ENCODE data around the gene DPM2.
A peak's percentile ranks its signal among the peaks of the same experiment; 100 is the strongest.

Gene DPM2

DNA sequence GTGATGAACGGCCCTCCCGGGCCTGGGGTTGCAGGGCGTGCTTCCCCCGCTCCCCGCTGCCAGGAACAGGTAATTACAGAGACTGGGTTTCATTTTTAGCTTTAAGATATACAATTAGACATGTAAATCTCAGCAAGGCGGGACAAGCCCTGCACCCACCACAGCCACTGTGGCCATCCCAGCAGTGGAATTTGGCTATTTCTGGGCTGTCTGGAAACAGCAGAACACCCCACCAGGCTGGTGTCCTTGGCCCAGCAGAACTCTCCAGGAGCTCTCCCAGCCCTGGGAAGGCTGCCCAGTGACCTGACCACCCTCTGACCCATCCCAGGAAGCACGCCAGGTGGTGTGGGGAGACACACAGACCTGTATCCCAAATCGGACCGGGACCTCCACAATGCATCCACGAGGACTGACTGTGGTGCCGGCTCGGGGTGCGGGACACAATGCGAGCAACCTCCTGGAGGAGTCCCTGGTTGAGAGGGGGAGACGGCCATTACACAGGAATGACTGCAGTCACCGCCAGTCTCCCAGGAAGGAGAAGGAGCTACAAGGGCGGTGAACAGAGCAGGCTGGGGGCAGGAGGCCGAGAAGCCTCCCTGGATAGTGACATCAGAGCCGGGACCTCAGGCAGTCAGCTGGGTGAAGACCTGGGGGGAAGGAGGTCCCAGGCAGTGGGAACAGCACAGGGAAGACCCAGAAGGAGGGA is 25.9 kb upstream of the DPM2 start:
- H3K27ac ChIP-seq (ENCODE audit: low read depth, low read length) = peak overlapping the region; percentile 1
- peaks cover 0 to 7% of the 10 kb centered on the region in 2 donors for H3K36me3 ChIP-seq (ENCODE audit: control insufficient read depth in 1 of 2, insufficient read depth in 2 of 2, low read length in 2 of 2)
- H3K27me3 ChIP-seq (ENCODE audit: control insufficient read depth in 1 of 2, insufficient read depth in 2 of 2, low read length in 2 of 2) = no peaks in the 10 kb centered on the region
- H3K9ac ChIP-seq (ENCODE audit: low read depth in 1 of 2, low read length in 2 of 2) = peak overlapping the region; percentile 38 to 40
- no peak overlapping the region for H3K4me3 ChIP-seq (ENCODE audit: low read depth in 1 of 2, low read length in 2 of 2)
- H3K9me3 ChIP-seq (ENCODE audit: control insufficient read depth in 1 of 2, low read length in 2 of 2) = no peaks in the 10 kb centered on the region
- H3K4me1 ChIP-seq (ENCODE audit: control insufficient read depth in 1 of 2, insufficient read depth in 2 of 2, low read length in 2 of 2) = peaks cover 77 to 80% of the 10 kb centered on the region in 2 donors

DNA sequence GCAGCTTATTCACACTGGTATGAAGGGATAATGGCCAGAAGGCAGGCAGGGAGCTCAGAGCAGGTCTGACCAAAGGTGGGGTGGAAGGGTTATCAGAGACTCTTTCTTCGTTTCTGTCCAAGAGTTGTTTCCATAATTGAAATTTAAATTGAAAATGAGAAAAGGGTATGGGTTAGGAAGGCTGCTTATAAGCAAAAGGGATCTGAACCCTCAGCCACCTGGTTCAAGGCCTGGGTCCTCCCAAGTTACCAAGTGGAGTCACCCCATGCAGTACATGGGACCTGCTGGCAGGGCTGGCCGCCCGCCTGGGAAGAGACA is 25.3 kb upstream of the DPM2 start:
- H3K36me3 ChIP-seq (ENCODE audit: control insufficient read depth in 1 of 2, insufficient read depth in 2 of 2, low read length in 2 of 2) = peaks cover 0 to 7% of the 10 kb centered on the region in 2 donors
- no peaks in the 10 kb centered on the region for H3K27me3 ChIP-seq (ENCODE audit: control insufficient read depth in 1 of 2, insufficient read depth in 2 of 2, low read length in 2 of 2)
- H3K9me3 ChIP-seq (ENCODE audit: control insufficient read depth in 1 of 2, low read length in 2 of 2) = no peaks in the 10 kb centered on the region
- no peak overlapping the region for H3K4me3 ChIP-seq (ENCODE audit: low read depth in 1 of 2, low read length in 2 of 2)
- peak overlapping the region in 1 of 2 donors; percentile 38 for H3K9ac ChIP-seq (ENCODE audit: low read depth in 1 of 2, low read length in 2 of 2)
- H3K4me1 ChIP-seq (ENCODE audit: control insufficient read depth in 1 of 2, insufficient read depth in 2 of 2, low read length in 2 of 2) = peaks cover 72 to 75% of the 10 kb centered on the region in 2 donors
- H3K27ac ChIP-seq (ENCODE audit: low read depth, low read length) = no peak overlapping the region

DNA sequence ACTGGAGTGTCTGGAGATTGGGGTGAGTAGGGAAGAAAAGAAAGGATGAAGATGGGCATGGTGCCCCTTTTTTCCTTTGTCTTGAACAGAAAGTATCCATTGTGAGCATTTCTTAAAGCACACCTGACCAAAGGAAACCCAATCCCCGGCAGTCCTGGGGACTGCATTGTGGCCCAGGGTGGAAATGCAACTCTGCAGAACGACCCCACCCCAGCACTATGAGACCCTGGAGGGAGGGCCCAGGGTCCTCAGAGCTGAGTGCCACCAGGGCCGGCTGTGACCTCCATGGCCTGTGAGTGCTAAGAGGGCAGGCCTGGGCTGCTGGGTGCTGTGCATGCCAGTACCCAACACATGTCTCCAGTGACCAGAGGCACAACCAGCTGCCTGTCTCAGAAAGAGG is 24.6 kb upstream of the DPM2 start:
- H3K27me3 ChIP-seq (ENCODE audit: control insufficient read depth in 1 of 2, insufficient read depth in 2 of 2, low read length in 2 of 2) = no peaks in the 10 kb centered on the region
- H3K36me3 ChIP-seq (ENCODE audit: control insufficient read depth in 1 of 2, insufficient read depth in 2 of 2, low read length in 2 of 2) = peaks cover 0 to 7% of the 10 kb centered on the region in 2 donors
- no peak overlapping the region for H3K9ac ChIP-seq (ENCODE audit: low read depth in 1 of 2, low read length in 2 of 2)
- H3K9me3 ChIP-seq (ENCODE audit: control insufficient read depth in 1 of 2, low read length in 2 of 2) = no peaks in the 10 kb centered on the region
- H3K4me1 ChIP-seq (ENCODE audit: control insufficient read depth in 1 of 2, insufficient read depth in 2 of 2, low read length in 2 of 2) = peaks cover 65 to 68% of the 10 kb centered on the region in 2 donors
- no peak overlapping the region for H3K27ac ChIP-seq (ENCODE audit: low read depth, low read length)
- H3K4me3 ChIP-seq (ENCODE audit: low read depth in 1 of 2, low read length in 2 of 2) = no peak overlapping the region

DNA sequence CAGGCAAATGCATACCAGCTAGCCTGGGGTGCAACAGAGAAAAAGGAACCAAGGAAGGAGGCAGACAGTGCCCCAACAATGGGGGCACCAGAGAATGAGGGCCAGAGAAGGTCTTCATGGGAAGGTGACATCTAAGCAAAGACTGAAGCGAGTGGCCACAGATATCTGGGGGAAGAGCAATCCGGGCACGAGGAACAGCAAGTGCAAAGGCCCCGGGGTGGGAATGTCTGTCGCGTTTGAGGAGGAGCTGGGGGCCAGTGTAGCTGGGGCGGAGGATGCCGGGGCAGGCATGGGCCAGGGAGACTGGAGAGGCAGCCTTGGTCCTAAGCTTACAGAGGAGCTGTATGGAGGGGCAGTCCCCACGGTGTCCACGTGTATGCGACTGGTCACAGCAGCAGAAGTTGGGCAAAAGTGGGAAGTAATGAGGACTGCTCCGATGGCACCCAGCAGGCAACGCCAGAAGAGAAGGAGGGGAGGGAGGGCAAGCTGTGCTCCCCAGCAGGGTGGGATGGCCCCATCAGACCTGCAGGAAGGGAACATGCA is 24.0 kb upstream of the DPM2 start:
- Histone ChIP-seq H3K27ac (ENCODE audit: low read depth, low read length) (no peak overlapping the region), H3K4me3 (ENCODE audit: low read depth in 1 of 2, low read length in 2 of 2) (no peak overlapping the region), H3K4me1 (ENCODE audit: control insufficient read depth in 1 of 2, insufficient read depth in 2 of 2, low read length in 2 of 2) (peaks cover 59 to 62% of the 10 kb centered on the region in 2 donors), H3K9me3 (ENCODE audit: control insufficient read depth in 1 of 2, low read length in 2 of 2) (no peaks in the 10 kb centered on the region), H3K27me3 (ENCODE audit: control insufficient read depth in 1 of 2, insufficient read depth in 2 of 2, low read length in 2 of 2) (no peaks in the 10 kb centered on the region), H3K36me3 (ENCODE audit: control insufficient read depth in 1 of 2, insufficient read depth in 2 of 2, low read length in 2 of 2) (peaks cover 0 to 7% of the 10 kb centered on the region in 2 donors), H3K9ac (ENCODE audit: low read depth in 1 of 2, low read length in 2 of 2) (no peak overlapping the region)

DNA sequence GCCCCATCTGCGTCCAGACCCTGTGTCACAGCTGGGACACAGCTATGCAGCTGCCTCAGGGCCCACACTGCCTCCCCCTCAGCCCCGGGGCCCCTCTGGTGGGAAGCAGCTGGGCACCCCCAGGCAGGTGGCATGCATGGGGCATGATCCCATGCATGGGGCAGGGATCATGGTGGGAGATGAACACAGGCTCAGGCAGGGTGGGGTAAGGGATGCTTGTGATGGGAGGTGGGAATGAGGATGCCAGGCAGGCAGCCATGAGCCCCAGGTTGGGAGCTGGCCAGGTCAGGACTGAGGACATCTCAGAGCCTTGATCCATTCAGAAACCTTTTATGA is 23.5 kb upstream of the DPM2 start:
- H3K27me3 ChIP-seq (ENCODE audit: control insufficient read depth in 1 of 2, insufficient read depth in 2 of 2, low read length in 2 of 2) = no peaks in the 10 kb centered on the region
- H3K4me1 ChIP-seq (ENCODE audit: control insufficient read depth in 1 of 2, insufficient read depth in 2 of 2, low read length in 2 of 2) = peaks cover 54 to 60% of the 10 kb centered on the region in 2 donors
- H3K9me3 ChIP-seq (ENCODE audit: control insufficient read depth in 1 of 2, low read length in 2 of 2) = no peaks in the 10 kb centered on the region
- peak overlapping the region in 1 of 2 donors; percentile 57 for H3K9ac ChIP-seq (ENCODE audit: low read depth in 1 of 2, low read length in 2 of 2)
- H3K4me3 ChIP-seq (ENCODE audit: low read depth in 1 of 2, low read length in 2 of 2) = peak overlapping the region in 1 of 2 donors; percentile 13
- H3K27ac ChIP-seq (ENCODE audit: low read depth, low read length) = no peak overlapping the region
- H3K36me3 ChIP-seq (ENCODE audit: control insufficient read depth in 1 of 2, insufficient read depth in 2 of 2, low read length in 2 of 2) = peaks cover 0 to 7% of the 10 kb centered on the region in 2 donors

DNA sequence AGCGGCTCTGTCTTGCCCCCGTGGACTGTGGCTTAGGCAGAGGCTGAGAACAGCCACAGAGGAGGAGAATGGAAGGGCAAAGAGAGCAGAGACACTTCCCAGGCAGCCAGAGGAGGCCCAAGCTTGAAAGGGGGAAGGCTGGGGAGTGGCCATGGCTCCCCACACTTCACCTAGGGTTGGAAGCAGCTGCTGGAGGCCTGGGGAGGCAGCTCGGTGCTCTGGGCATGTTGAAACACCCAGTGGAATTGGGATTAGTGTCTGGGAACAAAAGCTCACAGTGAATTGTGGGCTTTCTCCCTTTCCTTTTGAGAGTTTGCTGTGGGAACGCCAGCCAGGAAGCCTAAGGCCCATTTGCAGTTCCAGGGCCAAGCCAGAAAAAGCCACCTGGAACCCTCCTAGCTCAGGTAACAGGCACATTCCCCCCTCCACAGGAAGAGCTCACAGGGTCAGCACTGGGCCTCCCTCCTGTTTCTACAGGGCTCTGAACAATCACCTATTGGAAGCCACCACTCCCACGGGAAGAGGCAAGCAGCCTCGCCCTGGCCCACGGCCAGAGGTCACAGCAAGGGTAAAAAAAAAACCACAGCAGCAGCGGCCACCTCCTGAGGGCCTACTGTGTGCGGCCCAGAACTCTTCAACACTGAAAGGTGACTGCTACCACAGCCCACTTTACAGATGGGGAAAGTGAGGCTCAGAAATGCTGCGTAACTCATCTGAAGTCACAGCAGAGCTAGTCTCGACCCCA is 22.9 kb upstream of the DPM2 start:
- H3K27ac ChIP-seq (ENCODE audit: low read depth, low read length) = peak overlapping the region; percentile 53
- H3K4me3 ChIP-seq (ENCODE audit: low read depth in 1 of 2, low read length in 2 of 2) = peak overlapping the region in 1 of 2 donors; percentile 13
- no peaks in the 10 kb centered on the region for H3K27me3 ChIP-seq (ENCODE audit: control insufficient read depth in 1 of 2, insufficient read depth in 2 of 2, low read length in 2 of 2)
- H3K9me3 ChIP-seq (ENCODE audit: control insufficient read depth in 1 of 2, low read length in 2 of 2) = no peaks in the 10 kb centered on the region
- H3K4me1 ChIP-seq (ENCODE audit: control insufficient read depth in 1 of 2, insufficient read depth in 2 of 2, low read length in 2 of 2) = peaks cover 54 to 60% of the 10 kb centered on the region in 2 donors
- peaks cover 0 to 7% of the 10 kb centered on the region in 2 donors for H3K36me3 ChIP-seq (ENCODE audit: control insufficient read depth in 1 of 2, insufficient read depth in 2 of 2, low read length in 2 of 2)
- peak overlapping the region; percentile 57 to 58 for H3K9ac ChIP-seq (ENCODE audit: low read depth in 1 of 2, low read length in 2 of 2)

- peaks cover 55 to 60% of the 10 kb centered on the region in 2 donors for H3K4me1 ChIP-seq (ENCODE audit: control insufficient read depth in 1 of 2, insufficient read depth in 2 of 2, low read length in 2 of 2)
Measured at GRCh38 chr9:127959841-127960409, 22.3 kb upstream of the DPM2 start.

GRCh38 chr9:127959398-127959797 is 21.7 kb upstream of the DPM2 start:
- Histone ChIP-seq H3K9me3 (ENCODE audit: control insufficient read depth in 1 of 2, low read length in 2 of 2) (no peaks in the 10 kb centered on the region), H3K27ac (ENCODE audit: low read depth, low read length) (no peak overlapping the region), H3K9ac (ENCODE audit: low read depth in 1 of 2, low read length in 2 of 2) (no peak overlapping the region), H3K4me3 (ENCODE audit: low read depth in 1 of 2, low read length in 2 of 2) (no peak overlapping the region), H3K4me1 (ENCODE audit: control insufficient read depth in 1 of 2, insufficient read depth in 2 of 2, low read length in 2 of 2) (peaks cover 56 to 62% of the 10 kb centered on the region in 2 donors), H3K36me3 (ENCODE audit: control insufficient read depth in 1 of 2, insufficient read depth in 2 of 2, low read length in 2 of 2) (peaks cover 0 to 7% of the 10 kb centered on the region in 2 donors), H3K27me3 (ENCODE audit: control insufficient read depth in 1 of 2, insufficient read depth in 2 of 2, low read length in 2 of 2) (no peaks in the 10 kb centered on the region)

More at GRCh38 chr9:127959841-127960409, 22.3 kb upstream of the DPM2 start:
- Histone ChIP-seq H3K9ac (ENCODE audit: low read depth in 1 of 2, low read length in 2 of 2) (peak overlapping the region; percentile 57 to 58), H3K4me3 (ENCODE audit: low read depth in 1 of 2, low read length in 2 of 2) (no peak overlapping the region), H3K36me3 (ENCODE audit: control insufficient read depth in 1 of 2, insufficient read depth in 2 of 2, low read length in 2 of 2) (peaks cover 0 to 7% of the 10 kb centered on the region in 2 donors), H3K27ac (ENCODE audit: low read depth, low read length) (peak overlapping the region; percentile 53), H3K9me3 (ENCODE audit: control insufficient read depth in 1 of 2, low read length in 2 of 2) (no peaks in the 10 kb centered on the region), H3K27me3 (ENCODE audit: control insufficient read depth in 1 of 2, insufficient read depth in 2 of 2, low read length in 2 of 2) (no peaks in the 10 kb centered on the region)

- peaks cover 0 to 6% of the 10 kb centered on the region in 2 donors for H3K36me3 ChIP-seq (ENCODE audit: control insufficient read depth in 1 of 2, insufficient read depth in 2 of 2, low read length in 2 of 2)
- H3K4me3 ChIP-seq (ENCODE audit: low read depth in 1 of 2, low read length in 2 of 2) = no peak overlapping the region
- H3K27ac ChIP-seq (ENCODE audit: low read depth, low read length) = no peak overlapping the region
- H3K9ac ChIP-seq (ENCODE audit: low read depth in 1 of 2, low read length in 2 of 2) = no peak overlapping the region
- peaks cover 56 to 62% of the 10 kb centered on the region in 2 donors for H3K4me1 ChIP-seq (ENCODE audit: control insufficient read depth in 1 of 2, insufficient read depth in 2 of 2, low read length in 2 of 2)
- no peaks in the 10 kb centered on the region for H3K27me3 ChIP-seq (ENCODE audit: control insufficient read depth in 1 of 2, insufficient read depth in 2 of 2, low read length in 2 of 2)
- H3K9me3 ChIP-seq (ENCODE audit: control insufficient read depth in 1 of 2, low read length in 2 of 2) = no peaks in the 10 kb centered on the region
Measured at GRCh38 chr9:127958728-127959127, 21.1 kb upstream of the DPM2 start.
